AG08396 (cell line): ENCODE data around the gene ARHGAP12.

Source experiments
- DNase-seq: peaks from one replicate; pipeline ENCODE4 v3.0.0; 2012; ENCODE audit warnings: low spot score, mixed read lengths

ARHGAP12 gene

DNA sequence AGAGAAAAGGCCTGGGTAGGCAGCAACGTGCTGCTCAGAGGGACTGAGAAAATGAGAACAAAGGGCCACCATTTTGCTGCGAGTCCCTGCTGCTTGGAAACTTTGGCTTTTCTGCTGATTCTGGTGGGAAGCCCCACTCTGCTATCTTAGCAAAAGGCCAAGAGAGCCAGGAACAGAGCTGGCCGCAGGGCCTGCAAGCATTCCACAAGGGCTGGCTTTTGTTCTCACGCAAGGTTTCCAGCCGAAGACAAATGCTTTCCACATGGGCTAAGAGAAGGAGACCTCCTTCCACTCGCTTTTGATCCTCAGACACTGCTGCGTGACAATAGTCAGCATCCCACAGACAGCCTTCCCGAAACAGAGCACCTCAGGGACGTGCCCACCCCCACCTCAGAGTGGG, 163.1 kb downstream of the ARHGAP12 start:
- no peak for DNase-seq

DNA sequence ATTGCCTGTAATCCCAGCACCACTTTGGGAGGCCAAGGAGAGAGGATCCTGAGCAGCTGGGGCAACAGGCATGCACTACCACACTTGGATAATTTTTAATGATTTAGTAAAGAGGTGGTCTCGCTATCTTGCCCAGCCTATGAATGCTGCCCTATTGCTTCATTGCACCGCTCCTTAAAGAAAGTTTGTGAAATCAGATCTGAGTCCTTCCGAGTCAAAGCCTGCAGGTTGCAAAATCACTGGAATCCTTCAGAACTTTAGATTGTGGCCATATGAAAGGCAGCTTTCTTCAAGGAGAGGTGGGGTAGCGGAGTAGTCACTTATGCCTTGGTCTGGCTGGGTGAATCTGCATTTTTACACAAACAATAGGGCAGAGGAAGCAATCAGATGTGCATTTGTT, 166.3 kb downstream of the ARHGAP12 start:
- no peak for DNase-seq

DNA sequence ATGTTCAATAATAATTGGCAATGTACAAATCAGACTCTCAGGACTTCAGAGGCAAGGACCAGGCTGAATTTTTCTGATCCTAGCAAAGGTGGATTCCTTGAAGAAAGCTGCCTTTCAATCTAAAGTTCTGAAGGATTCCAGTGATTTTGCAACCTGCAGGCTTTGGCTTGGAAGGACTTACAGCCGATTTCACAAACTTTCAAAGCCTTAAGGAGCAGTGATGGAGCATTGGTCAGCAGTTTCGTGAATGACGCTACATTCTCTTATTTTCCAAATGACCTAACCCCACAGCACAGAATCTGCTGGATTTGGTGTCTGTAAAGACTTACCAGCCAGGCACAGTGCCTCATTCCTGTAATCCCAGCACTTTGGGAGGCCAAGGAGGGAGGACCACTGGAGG, 167.5 kb downstream of the ARHGAP12 start:
- DNase-seq: no peak

DNA sequence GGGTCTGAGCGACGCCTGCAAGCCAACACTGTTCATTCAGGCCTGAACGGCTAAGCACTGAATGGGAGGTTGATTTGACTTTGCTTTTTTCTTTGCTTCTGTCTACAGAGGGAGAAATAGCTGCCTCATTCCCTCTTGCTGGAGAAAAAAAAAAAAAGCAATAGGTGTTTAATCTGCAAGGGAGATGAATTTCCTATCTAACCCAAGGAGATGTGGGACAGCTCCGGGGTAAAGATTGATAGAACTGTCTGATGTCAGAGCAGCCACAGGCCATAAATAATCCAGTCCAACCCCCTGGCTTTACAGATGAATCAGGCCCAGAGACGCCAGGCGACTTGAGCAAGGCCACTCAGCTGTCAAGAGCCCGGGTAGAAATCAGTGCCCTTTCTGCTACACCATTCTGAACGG, 168.0 kb downstream of the ARHGAP12 start:
- DNase-seq: no peak

DNA sequence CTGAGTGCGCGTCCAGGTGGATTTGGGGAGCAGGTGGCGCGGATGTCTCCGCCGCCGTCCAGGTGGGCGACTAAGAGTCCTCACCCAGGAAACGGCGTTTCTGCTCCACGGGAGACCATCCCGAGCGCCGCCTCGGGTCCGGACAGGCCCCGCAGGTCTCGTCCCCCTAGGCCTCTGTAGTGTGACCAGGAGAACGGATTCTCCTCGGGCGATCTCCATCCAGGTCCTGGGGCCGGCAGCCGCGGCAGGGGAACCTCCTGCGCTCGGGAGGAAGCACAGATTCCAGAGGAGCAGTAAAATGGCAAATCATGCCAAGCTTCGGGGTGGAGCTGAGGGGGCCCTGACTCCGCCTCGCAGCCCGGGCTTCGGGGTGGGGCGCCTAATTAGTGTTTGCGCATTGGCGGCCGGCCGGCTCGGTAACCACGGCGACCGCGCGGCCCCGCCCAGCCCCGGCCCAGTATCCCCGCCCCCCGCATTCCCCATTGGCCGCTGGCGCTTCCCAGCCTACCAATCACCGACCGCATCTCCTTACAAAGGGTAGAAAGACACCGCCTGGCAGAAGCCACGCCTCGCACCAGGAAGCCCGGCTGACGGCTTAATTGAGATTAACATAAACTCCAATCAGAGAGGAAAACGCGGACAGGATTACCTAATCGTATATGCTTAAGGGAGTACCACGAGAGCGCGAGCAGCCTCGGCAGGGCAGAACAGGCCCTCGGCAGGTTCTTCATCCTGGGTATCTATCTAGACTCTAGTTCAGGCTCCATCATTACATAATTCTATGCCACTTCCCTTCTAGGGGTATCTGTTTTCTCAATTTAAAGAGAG, 168.6 kb downstream of the ARHGAP12 start:
- DNase-seq: peak; percentile 98

DNA sequence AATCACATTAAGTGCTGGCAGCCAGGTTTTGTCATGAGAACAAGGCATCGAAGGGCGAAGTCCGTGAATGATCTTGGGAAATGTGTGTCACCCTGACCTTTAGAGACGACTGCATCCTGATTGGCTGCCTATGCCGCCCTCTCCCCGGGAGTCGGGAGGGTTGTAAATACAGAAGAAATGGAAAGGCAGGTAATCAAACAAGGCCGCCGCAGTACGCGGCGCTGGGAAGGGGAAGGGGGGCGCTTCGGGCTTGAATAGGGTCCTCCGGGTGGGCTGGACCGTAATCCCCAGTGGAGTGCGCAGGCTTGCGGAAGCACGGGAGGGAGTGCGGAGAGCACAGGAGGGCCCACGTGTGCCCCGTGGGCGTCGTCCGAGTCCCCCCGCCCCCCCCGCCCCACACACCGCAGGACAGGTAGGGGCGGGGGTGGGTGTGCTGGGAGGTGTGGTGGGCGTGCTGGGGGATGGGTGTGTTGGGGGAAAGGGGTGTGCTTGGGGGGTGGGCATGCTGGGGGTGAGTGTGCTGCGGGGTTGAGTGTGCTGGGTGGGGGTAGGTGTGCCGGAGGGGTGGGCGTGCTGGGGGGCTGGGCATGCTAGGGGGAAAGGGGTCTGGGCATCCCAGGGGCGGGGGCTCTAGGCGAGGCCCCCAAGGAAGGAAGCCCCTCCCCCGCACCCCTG, 169.4 kb downstream of the ARHGAP12 start:
- DNase-seq: peak; percentile 68

DNA sequence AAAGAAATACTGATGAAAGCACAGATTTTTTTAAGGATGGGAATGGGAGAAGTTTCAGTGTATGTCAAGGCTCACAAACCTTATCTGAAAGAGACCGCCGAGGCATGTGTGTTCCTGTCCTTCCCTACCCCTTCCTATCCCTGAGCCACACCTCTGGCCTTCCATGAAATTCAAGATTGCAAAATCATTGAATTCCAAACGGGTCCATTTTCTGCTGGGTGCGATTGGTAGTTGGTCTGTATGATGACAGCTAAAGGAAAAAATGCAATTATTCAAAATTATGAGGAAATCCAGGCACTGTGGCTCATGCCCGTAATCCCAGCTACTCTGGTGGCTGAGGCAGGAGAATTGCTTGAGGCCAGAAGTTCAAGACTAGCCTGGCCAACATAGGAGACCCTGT, 170.1 kb downstream of the ARHGAP12 start:
- DNase-seq: no peak

DNA sequence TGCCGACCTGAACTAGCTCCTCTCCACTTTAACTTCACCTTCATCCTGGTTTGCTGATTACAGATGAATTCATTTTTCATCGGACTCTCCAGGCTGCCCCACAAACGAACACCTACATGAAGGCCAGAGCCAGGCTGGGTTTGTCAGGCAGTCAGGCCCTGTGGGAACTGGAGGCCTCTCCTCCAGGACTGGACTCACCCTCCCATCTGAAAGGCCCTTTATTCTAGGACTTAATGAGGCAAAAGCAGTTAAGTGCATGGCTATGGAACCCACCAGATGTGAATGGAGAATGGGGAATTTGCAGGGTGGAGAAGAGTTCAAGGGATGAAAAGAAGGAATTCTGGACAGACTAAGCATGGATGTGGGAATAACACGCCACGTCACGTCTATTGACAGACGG, 170.8 kb downstream of the ARHGAP12 start:
- no peak for DNase-seq

DNA sequence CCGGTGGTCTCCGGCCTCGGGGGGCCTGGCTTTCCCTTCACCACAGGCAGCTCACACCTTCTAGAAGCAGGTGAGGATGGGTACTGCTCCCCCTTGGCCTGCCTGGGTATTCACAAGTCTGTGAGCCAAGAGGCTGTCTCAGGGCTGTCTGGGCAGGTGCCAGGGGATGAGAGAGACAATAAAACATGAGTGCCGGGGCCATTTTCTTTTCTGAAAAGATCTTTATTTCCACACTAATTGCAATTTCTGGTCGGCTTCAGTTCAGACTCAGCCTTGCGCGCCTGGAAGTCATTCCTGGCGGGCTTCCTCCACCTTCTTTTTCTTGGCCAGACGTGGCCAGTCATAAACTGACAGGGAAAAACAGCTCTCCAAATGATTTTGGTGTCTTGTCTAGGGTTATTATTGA, 171.2 kb downstream of the ARHGAP12 start:
- DNase-seq: no peak

DNA sequence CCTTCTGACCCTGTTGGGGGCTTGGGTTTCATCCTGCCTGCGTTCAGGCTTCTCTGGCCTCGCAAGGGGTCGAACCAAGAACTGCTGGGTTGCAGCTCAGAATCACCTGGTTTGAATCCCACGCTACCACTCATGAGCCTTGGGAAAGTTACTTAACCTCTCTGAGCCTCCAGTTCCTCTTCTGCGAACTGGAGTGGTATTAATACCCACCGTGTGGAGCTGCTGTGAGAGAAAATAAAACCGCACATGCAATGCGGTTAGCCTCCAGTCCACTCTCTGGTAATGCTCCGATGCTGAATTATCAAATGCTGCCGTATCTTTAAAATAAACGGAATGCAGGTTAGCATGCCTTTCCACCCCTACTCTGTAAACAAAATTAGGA, 171.9 kb downstream of the ARHGAP12 start:
- no peak for DNase-seq

DNA sequence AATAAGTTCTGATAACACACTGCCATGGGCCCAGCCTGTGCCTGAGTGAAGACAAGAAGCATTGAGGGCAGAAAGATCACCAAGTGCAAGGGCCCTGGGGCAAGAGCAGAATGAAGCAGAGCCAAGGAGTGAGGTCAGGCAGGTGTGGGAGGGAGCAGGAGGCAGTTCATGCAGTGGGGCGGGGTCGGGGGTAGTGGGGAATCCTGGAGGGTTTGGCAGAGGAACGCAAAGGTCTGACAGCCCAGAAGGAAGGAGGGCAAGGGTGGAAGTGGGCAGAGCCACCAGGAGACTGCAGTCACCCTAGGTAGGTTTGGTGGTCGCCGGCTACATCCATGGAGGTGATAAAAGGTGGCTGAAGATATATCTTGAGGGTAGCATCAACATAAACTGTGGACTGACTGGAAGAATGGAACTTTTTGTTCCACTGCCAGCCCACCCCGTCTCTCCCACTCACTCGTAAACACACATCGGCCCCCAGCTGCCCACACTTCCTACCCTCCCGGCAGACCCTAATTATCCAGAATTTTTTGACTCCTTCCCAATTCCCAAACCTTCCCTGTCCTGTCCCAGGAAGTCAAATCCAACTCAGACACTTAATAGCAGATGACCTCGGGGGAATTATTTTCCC, 172.4 kb downstream of the ARHGAP12 start:
- no peak for DNase-seq
